ENCODE results near the gene SDS.

The SDS gene

GRCh38 chr12:113403435-113404415 is at the start of gene SDS:
TSS of gene SDS (minus strand) at chr12:113403887. CDS start at chr12:113399708, 4,179 bp downstream.
- no peak for DNase-seq

- no peak for DNase-seq
These were observed 49.6 kb upstream of the SDS start for GRCh38 chr12:113453330-113453729.

GRCh38 chr12:113452458-113452857 is 48.8 kb upstream of the SDS start:
- no peak for DNase-seq

- no peak for DNase-seq
These were observed 46.2 kb upstream of the SDS start for GRCh38 chr12:113449839-113450238.

GRCh38 chr12:113449299-113449698 is 45.6 kb upstream of the SDS start:
- no peak for DNase-seq

- no peak for DNase-seq
These were observed 45.2 kb upstream of the SDS start for GRCh38 chr12:113448873-113449272.

GRCh38 chr12:113445544-113446171 is 42.0 kb upstream of the SDS start:
- DNase-seq, result no peak

- no peak for DNase-seq
These were observed 39.4 kb upstream of the SDS start for GRCh38 chr12:113443030-113443539.

GRCh38 chr12:113440947-113441782 is 37.5 kb upstream of the SDS start:
- DNase-seq, result no peak

- DNase-seq, result no peak
These were observed 36.6 kb upstream of the SDS start for GRCh38 chr12:113440336-113440735.

GRCh38 chr12:113439606-113440030 is 35.9 kb upstream of the SDS start:
- peak; percentile 29 for DNase-seq

- no peak for DNase-seq
These were observed 35.6 kb upstream of the SDS start for GRCh38 chr12:113439301-113439597.

GRCh38 chr12:113438523-113439300 is 35.0 kb upstream of the SDS start:
- no peak for DNase-seq

- DNase-seq, result no peak
These were observed 34.0 kb upstream of the SDS start for GRCh38 chr12:113437729-113438100.

GRCh38 chr12:113436993-113437728 is 33.5 kb upstream of the SDS start:
- no peak for DNase-seq

- DNase-seq, result no peak
These were observed 32.9 kb upstream of the SDS start for GRCh38 chr12:113436586-113436985.

GRCh38 chr12:113435367-113435766 is 31.7 kb upstream of the SDS start:
- DNase-seq, result no peak

- DNase-seq, result peak; percentile 44
These were observed 29.3 kb upstream of the SDS start for GRCh38 chr12:113432986-113433385.

GRCh38 chr12:113428482-113428881 is 24.8 kb upstream of the SDS start:
- no peak for DNase-seq

GRCh38 chr12:113427882-113428281 is 24.2 kb upstream of the SDS start:
- DNase-seq, result no peak

GRCh38 chr12:113425960-113426453 is 22.3 kb upstream of the SDS start:
- DNase-seq, result no peak
